ENCODE data around the gene WFS1.

DNA sequence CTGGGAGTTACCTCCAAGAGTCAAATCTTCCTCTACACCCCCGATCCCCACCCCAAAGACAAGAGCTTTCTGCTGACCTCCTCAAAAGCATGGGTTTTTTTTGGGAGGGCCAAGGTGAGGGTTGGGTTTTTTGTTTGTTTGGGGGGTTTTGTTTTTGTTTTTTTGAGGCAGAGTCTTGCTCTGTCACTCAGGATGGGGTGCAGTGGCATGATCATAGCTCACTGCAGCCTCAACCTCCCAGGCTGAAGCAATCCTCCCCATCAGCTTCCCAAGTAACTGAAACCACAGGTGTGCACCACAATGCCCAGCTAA, 18.7 kb upstream of the WFS1 start:
- TF ChIP-seq EP300 (IDR thresholded peaks at IDR 0.05) = no peak
- TF ChIP-seq POLR2A (IDR thresholded peaks at IDR 0.05) = no peak
- TF ChIP-seq, protein P1, sequence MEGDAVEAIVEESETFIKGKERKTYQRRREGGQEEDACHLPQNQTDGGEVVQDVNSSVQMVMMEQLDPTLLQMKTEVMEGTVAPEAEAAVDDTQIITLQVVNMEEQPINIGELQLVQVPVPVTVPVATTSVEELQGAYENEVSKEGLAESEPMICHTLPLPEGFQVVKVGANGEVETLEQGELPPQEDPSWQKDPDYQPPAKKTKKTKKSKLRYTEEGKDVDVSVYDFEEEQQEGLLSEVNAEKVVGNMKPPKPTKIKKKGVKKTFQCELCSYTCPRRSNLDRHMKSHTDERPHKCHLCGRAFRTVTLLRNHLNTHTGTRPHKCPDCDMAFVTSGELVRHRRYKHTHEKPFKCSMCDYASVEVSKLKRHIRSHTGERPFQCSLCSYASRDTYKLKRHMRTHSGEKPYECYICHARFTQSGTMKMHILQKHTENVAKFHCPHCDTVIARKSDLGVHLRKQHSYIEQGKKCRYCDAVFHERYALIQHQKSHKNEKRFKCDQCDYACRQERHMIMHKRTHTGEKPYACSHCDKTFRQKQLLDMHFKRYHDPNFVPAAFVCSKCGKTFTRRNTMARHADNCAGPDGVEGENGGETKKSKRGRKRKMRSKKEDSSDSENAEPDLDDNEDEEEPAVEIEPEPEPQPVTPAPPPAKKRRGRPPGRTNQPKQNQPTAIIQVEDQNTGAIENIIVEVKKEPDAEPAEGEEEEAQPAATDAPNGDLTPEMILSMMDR (IDR thresholded peaks at IDR 0.05) = no peak
